Neural cell (in vitro differentiated cells): ENCODE results near the gene UBE2O. TPM values are rescaled to one million over a fixed set of nuclear protein-coding genes. Genes with fewer than 3 reads are reported as not detected.

ENCODE experiments used
- H2AFZ ChIP-seq: fragments of 200-600, 300-800 bp; sonication (generic), shearing (Covaris generic); 2 replicates; pipeline ENCODE4 v1.6.0; 2014; ENCODE audit warnings: low read depth, mild to moderate bottlenecking, antibody characterized with exemption, low read length, moderate library complexity
- H3F3A ChIP-seq: fragments of 200-600 bp; shearing (Covaris generic); 2 replicates; pipeline ENCODE4 v1.6.1; 2016; ENCODE audit warnings: mild to moderate bottlenecking, moderate library complexity, mixed read lengths, antibody characterized with exemption, low read length; ENCODE audit not compliant: insufficient read depth, poor library complexity, severe bottlenecking
- H3K27ac ChIP-seq: fragments of 200-600, 300-800 bp; sonication (generic), shearing (Covaris generic); 2 replicates; pipeline ENCODE4 v1.5.1; 2014; ENCODE audit warnings: mild to moderate bottlenecking, low read length, moderate library complexity
- H3K27me3 ChIP-seq: fragments of 300-800, 200-600 bp; sonication (generic), shearing (Covaris generic); 2 replicates; pipeline ENCODE4 v1.6.0; 2014; ENCODE audit warnings: mild to moderate bottlenecking, low read depth, low read length, moderate library complexity; ENCODE audit not compliant: insufficient read depth
- H3K36me3 ChIP-seq: fragments of 300-800, 200-600 bp; sonication (generic), shearing (Covaris generic); 2 replicates; pipeline ENCODE4 v1.5.1; 2014; ENCODE audit warnings: mild to moderate bottlenecking, antibody characterized with exemption, low read length, moderate library complexity; ENCODE audit not compliant: insufficient read depth
- H3K4me2 ChIP-seq: fragments of 300-800, 200-600 bp; sonication (generic), shearing (Covaris generic); 2 replicates; pipeline ENCODE4 v1.6.0; 2014; ENCODE audit warnings: mild to moderate bottlenecking, low read length
- H3K4me3 ChIP-seq: fragments of 300-800, 200-600 bp; sonication (generic), shearing (Covaris generic); 2 replicates; pipeline ENCODE4 v1.5.1; 2014; ENCODE audit warnings: mild to moderate bottlenecking, low read length, moderate library complexity
- H3K79me2 ChIP-seq: fragments of 200-600 bp; shearing (Covaris generic); replicated peaks from 2 replicates; pipeline ENCODE4 v1.6.0; 2014; ENCODE audit warnings: mild to moderate bottlenecking, low read length, moderate library complexity; ENCODE audit not compliant: insufficient read depth
- H3K9ac ChIP-seq: fragments of 300-800, 200-600 bp; sonication (generic), shearing (Covaris generic); 2 replicates; pipeline ENCODE4 v1.6.1; 2016; ENCODE audit warnings: mild to moderate bottlenecking, low read length, mixed read lengths
- H3K9me2 ChIP-seq: fragments of 200-600 bp; shearing (Covaris generic); 2 replicates; pipeline ENCODE4 v1.6.1; 2016; ENCODE audit warnings: mild to moderate bottlenecking, low read length, mixed read lengths; ENCODE audit not compliant: insufficient read depth
- H3K9me3 ChIP-seq: fragments of 200-600, 300-800 bp; sonication (generic), shearing (Covaris generic); 2 replicates; pipeline ENCODE4 v1.6.1; 2016; ENCODE audit warnings: mild to moderate bottlenecking, mixed run types, low read length, moderate library complexity, mixed read lengths
- H4K20me1 ChIP-seq: fragments of 200-600 bp; shearing (Covaris generic); 2 replicates; pipeline ENCODE4 v1.6.1; 2016; ENCODE audit warnings: mild to moderate bottlenecking, mixed run types; ENCODE audit not compliant: insufficient read depth
- CTCF ChIP-seq: fragments of 450-650 bp; IDR thresholded peaks from 2 replicates; pipeline ENCODE4 v1.5.1; 2014; ENCODE audit warnings: antibody characterized with exemption, mild to moderate bottlenecking, moderate library complexity; ENCODE audit not compliant: poor library complexity, severe bottlenecking
- EP300 ChIP-seq: fragments of 450-650 bp; conservative IDR thresholded peaks from 2 replicates; pipeline ENCODE4 v1.6.1; 2014; ENCODE audit warnings: antibody characterized with exemption, mild to moderate bottlenecking, moderate library complexity; ENCODE audit not compliant: poor library complexity, severe bottlenecking
- EZH2 ChIP-seq: fragments of 200-600, 300-800 bp; shearing (Covaris generic), sonication (generic); IDR thresholded peaks from 2 replicates; pipeline ENCODE4 v1.6.1; 2014; ENCODE audit warnings: antibody characterized with exemption, low read length, borderline replicate concordance, mild to moderate bottlenecking; ENCODE audit not compliant: insufficient read depth, poor library complexity, severe bottlenecking
- MXI1 ChIP-seq: fragments of 450-650 bp; conservative IDR thresholded peaks from 2 replicates; pipeline ENCODE4 v1.6.1; 2014; ENCODE audit warnings: antibody characterized with exemption, mild to moderate bottlenecking; ENCODE audit not compliant: poor library complexity, severe bottlenecking
- POLR2AphosphoS5 ChIP-seq: IDR thresholded peaks from 2 replicates; pipeline ENCODE4 v1.6.1; 2012
- RAD21 ChIP-seq: fragments of 450-650 bp; conservative IDR thresholded peaks from 2 replicates; pipeline ENCODE4 v1.6.1; 2014; ENCODE audit warnings: antibody characterized with exemption, mild to moderate bottlenecking, moderate library complexity
- REST ChIP-seq: IDR thresholded peaks from 2 replicates; pipeline ENCODE4 v1.6.1; 2012; ENCODE audit warnings: borderline replicate concordance
- SMC3 ChIP-seq: fragments of 450-650 bp; conservative IDR thresholded peaks from 2 replicates; pipeline ENCODE4 v1.6.1; 2014; ENCODE audit warnings: antibody characterized with exemption, mild to moderate bottlenecking, moderate library complexity; ENCODE audit not compliant: poor library complexity
- TAF1 ChIP-seq: IDR thresholded peaks from 2 replicates; pipeline ENCODE4 v1.6.1; 2012; ENCODE audit warnings: low read depth
- polyA plus RNA-seq: library from polyadenylated mRNA; depleted of rRNA; stranded (reverse); fragments of >200 nt; gene quantifications from 2 replicates; pipeline ENCODE4 v1.2.3, GENCODE V29; 2014

Gene UBE2O
- polyA plus RNA-seq, 1 donor from 2014 or later = 28.0 TPM

- H3K79me2 ChIP-seq = no peaks in the 10 kb centered on the region
- no peaks in the 10 kb centered on the region for H3K9me2 ChIP-seq
- H3K4me2 ChIP-seq = no peak overlapping the region
- H3K9ac ChIP-seq = no peak overlapping the region
- no peaks in the 10 kb centered on the region for H4K20me1 ChIP-seq
- TF ChIP-seq MXI1 = no peak
- H3K36me3 ChIP-seq = peaks cover 6% of the 10 kb centered on the region
- no peaks in the 10 kb centered on the region for H3F3A ChIP-seq
- H3K27me3 ChIP-seq = no peaks in the 10 kb centered on the region
- H2AFZ ChIP-seq = no peak overlapping the region
- H3K9me3 ChIP-seq = no peaks in the 10 kb centered on the region
- no peak overlapping the region for H3K27ac ChIP-seq
- H3K4me3 ChIP-seq = no peak overlapping the region
These were observed 54.3 kb downstream of the UBE2O start for GRCh38 chr17:76398523-76399174.

- Histone ChIP-seq H3K9me2 (no peaks in the 10 kb centered on the region), H3F3A (no peaks in the 10 kb centered on the region), H3K4me3 (no peak overlapping the region), H4K20me1 (no peaks in the 10 kb centered on the region), H3K9ac (no peak overlapping the region), H3K79me2 (no peaks in the 10 kb centered on the region), H2AFZ (no peak overlapping the region), H3K27ac (no peak overlapping the region), H3K4me2 (no peak overlapping the region), H3K27me3 (no peaks in the 10 kb centered on the region), H3K36me3 (peaks cover 6% of the 10 kb centered on the region), H3K9me3 (no peaks in the 10 kb centered on the region)
- TF ChIP-seq REST (no peak), MXI1 (no peak), EZH2 (no peak), TAF1 (no peak), CTCF (peak; percentile 94), RAD21 (peak; percentile 89), POLR2AphosphoS5 (no peak), SMC3 (peak; percentile 95), EP300 (no peak)
These were observed 55.0 kb downstream of the UBE2O start for GRCh38 chr17:76397687-76398522.
